ENCODE data around the gene BCL3. TPM values are rescaled to one million over a fixed set of nuclear protein-coding genes. Genes with fewer than 3 reads are reported as not detected.
A peak's percentile ranks its signal among the peaks of the same experiment; 100 is the strongest.
"Not testable (repeated sequence)": the region's sequence is repeated elsewhere in the genome, so short reads cannot be mapped to it uniquely, and the experiment has no call there.

The BCL3 gene
- total RNA-seq, 1 donor from 2014 or later = 20.1 TPM

DNA sequence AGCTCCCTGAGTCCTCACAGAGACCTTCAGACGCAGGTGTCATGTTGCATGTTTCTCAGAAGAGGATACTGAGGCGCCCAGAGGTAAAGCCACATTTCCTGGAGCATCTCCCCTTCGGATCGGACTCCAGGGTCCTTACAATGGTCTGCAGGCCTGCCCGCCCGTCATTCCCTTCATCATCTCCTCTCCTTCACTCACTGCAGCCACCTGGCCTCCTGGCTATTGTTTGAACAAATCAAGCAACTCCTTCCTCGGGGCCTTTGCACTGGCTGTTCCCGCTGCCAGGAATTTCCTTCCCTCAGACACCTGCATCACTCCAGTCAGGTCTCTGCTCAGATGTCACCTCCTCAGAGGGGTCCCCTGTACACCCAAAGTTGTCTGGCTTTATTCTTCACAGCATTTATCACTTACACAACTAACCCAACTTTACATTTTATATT is 29.2 kb upstream of the BCL3 start:
- peaks cover 22% of the 10 kb centered on the region for H3K4me1 Mint-ChIP-seq
- H3K9me3 Mint-ChIP-seq = peaks cover 13% of the 10 kb centered on the region
- H3K4me3 Mint-ChIP-seq = no peak overlapping the region
- TF ChIP-seq, protein P1, sequence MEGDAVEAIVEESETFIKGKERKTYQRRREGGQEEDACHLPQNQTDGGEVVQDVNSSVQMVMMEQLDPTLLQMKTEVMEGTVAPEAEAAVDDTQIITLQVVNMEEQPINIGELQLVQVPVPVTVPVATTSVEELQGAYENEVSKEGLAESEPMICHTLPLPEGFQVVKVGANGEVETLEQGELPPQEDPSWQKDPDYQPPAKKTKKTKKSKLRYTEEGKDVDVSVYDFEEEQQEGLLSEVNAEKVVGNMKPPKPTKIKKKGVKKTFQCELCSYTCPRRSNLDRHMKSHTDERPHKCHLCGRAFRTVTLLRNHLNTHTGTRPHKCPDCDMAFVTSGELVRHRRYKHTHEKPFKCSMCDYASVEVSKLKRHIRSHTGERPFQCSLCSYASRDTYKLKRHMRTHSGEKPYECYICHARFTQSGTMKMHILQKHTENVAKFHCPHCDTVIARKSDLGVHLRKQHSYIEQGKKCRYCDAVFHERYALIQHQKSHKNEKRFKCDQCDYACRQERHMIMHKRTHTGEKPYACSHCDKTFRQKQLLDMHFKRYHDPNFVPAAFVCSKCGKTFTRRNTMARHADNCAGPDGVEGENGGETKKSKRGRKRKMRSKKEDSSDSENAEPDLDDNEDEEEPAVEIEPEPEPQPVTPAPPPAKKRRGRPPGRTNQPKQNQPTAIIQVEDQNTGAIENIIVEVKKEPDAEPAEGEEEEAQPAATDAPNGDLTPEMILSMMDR (IDR thresholded peaks at IDR 0.05; ENCODE audit: unreplicated experiment) = no peak
- DNase-seq (ENCODE audit: low spot score in 2 of 2, unreplicated experiment in 2 of 2) = no peak
- H3K36me3 Mint-ChIP-seq = no peaks in the 10 kb centered on the region
- no peaks in the 10 kb centered on the region for H3K27me3 Mint-ChIP-seq (ENCODE audit: low read depth)
- H3K27ac Mint-ChIP-seq = peak overlapping the region; percentile 43

DNA sequence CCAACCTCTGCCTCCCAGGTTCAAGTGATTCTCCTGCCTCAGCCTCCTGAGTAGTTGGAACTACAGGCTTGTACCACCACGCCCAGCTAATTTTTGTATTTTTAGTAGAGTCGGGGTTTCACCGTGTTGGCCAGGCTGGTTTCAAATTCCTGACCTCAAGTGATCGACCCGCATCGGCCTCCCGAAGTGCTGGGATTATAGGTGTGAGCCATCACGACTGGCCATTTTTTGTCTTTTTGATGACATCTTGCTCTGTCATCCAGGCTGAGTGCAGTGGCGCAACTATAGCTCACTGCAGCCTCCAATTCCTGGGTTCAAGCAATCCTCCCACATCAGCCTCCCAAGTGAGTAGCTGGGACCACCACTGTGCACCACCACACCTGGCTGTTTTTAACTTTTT is 28.1 kb upstream of the BCL3 start:
- not testable (repeated sequence) for H3K4me3 Mint-ChIP-seq; H3K36me3 Mint-ChIP-seq; H3K27me3 Mint-ChIP-seq (ENCODE audit: low read depth)

GRCh38 chr19:44720945-44721344 is 27.6 kb upstream of the BCL3 start:
- H3K27ac Mint-ChIP-seq = no peak overlapping the region

More for the DNA sequence above, 28.1 kb upstream of the BCL3 start:
- peaks cover 22% of the 10 kb centered on the region for H3K4me1 Mint-ChIP-seq
- DNase-seq (ENCODE audit: low spot score in 2 of 2, unreplicated experiment in 2 of 2); H3K27ac Mint-ChIP-seq; H3K9me3 Mint-ChIP-seq: not testable (repeated sequence)

GRCh38 chr19:44721369-44721768 is 27.1 kb upstream of the BCL3 start:
- not testable (repeated sequence) for H3K9me3 Mint-ChIP-seq; H3K36me3 Mint-ChIP-seq; H3K27me3 Mint-ChIP-seq (ENCODE audit: low read depth); DNase-seq (ENCODE audit: low spot score in 2 of 2, unreplicated experiment in 2 of 2); H3K4me3 Mint-ChIP-seq; H3K27ac Mint-ChIP-seq
- H3K4me1 Mint-ChIP-seq = peaks cover 22% of the 10 kb centered on the region

More at GRCh38 chr19:44720945-44721344, 27.6 kb upstream of the BCL3 start:
- H3K27me3 Mint-ChIP-seq (ENCODE audit: low read depth) = no peaks in the 10 kb centered on the region
- no peak overlapping the region for H3K4me3 Mint-ChIP-seq
- TF ChIP-seq, protein P1 (IDR thresholded peaks at IDR 0.05; ENCODE audit: unreplicated experiment) = no peak
- DNase-seq (ENCODE audit: low spot score in 2 of 2, unreplicated experiment in 2 of 2) = no peak
- peaks cover 22% of the 10 kb centered on the region for H3K4me1 Mint-ChIP-seq
- no peaks in the 10 kb centered on the region for H3K9me3 Mint-ChIP-seq
- no peaks in the 10 kb centered on the region for H3K36me3 Mint-ChIP-seq

- H3K4me3 Mint-ChIP-seq = no peak overlapping the region
- TF ChIP-seq, protein P1 (IDR thresholded peaks at IDR 0.05; ENCODE audit: unreplicated experiment) = no peak
- no peaks in the 10 kb centered on the region for H3K27me3 Mint-ChIP-seq (ENCODE audit: low read depth)
- peak overlapping the region; percentile 50 for H3K27ac Mint-ChIP-seq
- no peaks in the 10 kb centered on the region for H3K9me3 Mint-ChIP-seq
- peaks cover 22% of the 10 kb centered on the region for H3K4me1 Mint-ChIP-seq
- DNase-seq (ENCODE audit: low spot score in 2 of 2, unreplicated experiment in 2 of 2) = no peak
- H3K36me3 Mint-ChIP-seq = no peaks in the 10 kb centered on the region
Observed at GRCh38 chr19:44722131-44723121, 26.1 kb upstream of the BCL3 start.

- Mint-ChIP-seq H3K27ac (no peak overlapping the region), H3K36me3 (no peaks in the 10 kb centered on the region)
Observed at GRCh38 chr19:44723299-44723951, 25.1 kb upstream of the BCL3 start.

More at GRCh38 chr19:44723299-44723951, 25.1 kb upstream of the BCL3 start:
- TF ChIP-seq, protein P1 (IDR thresholded peaks at IDR 0.05; ENCODE audit: unreplicated experiment) = no peak
- Mint-ChIP-seq H3K4me3 (no peak overlapping the region), H3K9me3 (no peaks in the 10 kb centered on the region), H3K27me3 (ENCODE audit: low read depth) (no peaks in the 10 kb centered on the region), H3K4me1 (peaks cover 18% of the 10 kb centered on the region)
- no peak for DNase-seq (ENCODE audit: low spot score in 2 of 2, unreplicated experiment in 2 of 2)
